Natural killer cell (primary cell): ENCODE measurements around the gene GALNTL6. TPM values are rescaled to one million over a fixed set of nuclear protein-coding genes. Genes with fewer than 3 reads are reported as not detected.

Source experiments
- ATAC-seq, 3 donors: fragments of 150-1000 bp in 2 of 3; fragments of 200-7000 bp in 1 of 3; cut with Tn5 transposase; 1 replicate in 1 of 3; 2 replicates in 2 of 3; pipeline ENCODE4 v1.10.0; 2021; ENCODE audit warnings: mild to moderate bottlenecking in 2 of 3, moderate library complexity in 2 of 3
- DNase-seq, 2 donors: peaks; one replicate each; pipeline versions ENCODE4 v3.0.0 to v3.0.0-alpha.2; 2013 to 2021; ENCODE audit warnings: mixed read lengths in 1 of 2
- H3K27ac ChIP-seq: one replicate; pipeline ENCODE4 v1.5.1; 2013; ENCODE audit warnings: mild to moderate bottlenecking, low read length
- H3K27me3 ChIP-seq: one replicate; pipeline ENCODE4 v1.6.1; 2013; ENCODE audit warnings: low read length; ENCODE audit not compliant: control insufficient read depth, insufficient read depth
- H3K36me3 ChIP-seq: one replicate; pipeline ENCODE4 v1.6.1; 2013; ENCODE audit warnings: low read length; ENCODE audit not compliant: control insufficient read depth, insufficient read depth
- H3K4me1 ChIP-seq: one replicate; pipeline ENCODE4 v1.6.1; 2013; ENCODE audit warnings: low read length; ENCODE audit not compliant: control insufficient read depth, insufficient read depth
- H3K4me3 ChIP-seq: one replicate; pipeline ENCODE4 v1.5.1; 2013; ENCODE audit warnings: low read length
- H3K9me3 ChIP-seq: one replicate; pipeline ENCODE4 v1.6.1; 2013; ENCODE audit warnings: low read length; ENCODE audit not compliant: control insufficient read depth, insufficient read depth
- H3K27ac Mint-ChIP-seq, 2 donors: one replicate each; pipeline ENCODE4 v1.8.0; 2022; ENCODE audit warnings: mild to moderate bottlenecking in 2 of 2, mixed read lengths in 2 of 2, moderate library complexity in 1 of 2
- H3K27me3 Mint-ChIP-seq, 2 donors: one replicate each; pipeline ENCODE4 v1.8.0; 2022; ENCODE audit warnings: low read depth in 2 of 2, mixed read lengths in 2 of 2
- H3K36me3 Mint-ChIP-seq: one replicate; pipeline ENCODE4 v1.8.0; 2022; ENCODE audit warnings: mixed read lengths
- H3K4me1 Mint-ChIP-seq, 2 donors: one replicate each; pipeline ENCODE4 v1.8.0; 2022; ENCODE audit warnings: mixed read lengths in 2 of 2
- H3K4me3 Mint-ChIP-seq: one replicate; pipeline ENCODE4 v1.8.0; 2022; ENCODE audit warnings: mild to moderate bottlenecking, moderate library complexity, mixed read lengths
- H3K9me3 Mint-ChIP-seq, 2 donors: one replicate each; pipeline ENCODE4 v1.8.0; 2022; ENCODE audit warnings: mixed read lengths in 2 of 2
- WGBS: methylation state at CpG from one replicate; pipeline ENCODE4 v1.1.7; 2013; ENCODE audit warnings: missing lambda C conversion rate; ENCODE audit not compliant: insufficient coverage; 5-methylcytosine and 5-hydroxymethylcytosine counted together
- intact Hi-C: fragments of 100-400 bp; cut with micrococcal nuclease; formaldehyde crosslinking; loops from one replicate; pipeline ENCODE4 v1.14.2; 2022
- total RNA-seq, 4 donors: library from RNA; stranded (reverse); fragments of 120-200 nt in 1 of 4; gene quantifications; one replicate each; pipeline versions ENCODE4 v1.2.3 to v1.2.4, GENCODE V29; 2013 to 2022
- TF ChIP-seq, protein P1 (sequence below): fragments of 200-600 bp; IDR thresholded peaks from one replicate; pipeline ENCODE4 v1.8.0; 2022; ENCODE audit warnings: antibody characterized with exemption

The GALNTL6 gene
- total RNA-seq, 3 donors from 2014 or later (not counting 1 experiment from before 2014, with no cell fraction given) = not detected

DNA sequence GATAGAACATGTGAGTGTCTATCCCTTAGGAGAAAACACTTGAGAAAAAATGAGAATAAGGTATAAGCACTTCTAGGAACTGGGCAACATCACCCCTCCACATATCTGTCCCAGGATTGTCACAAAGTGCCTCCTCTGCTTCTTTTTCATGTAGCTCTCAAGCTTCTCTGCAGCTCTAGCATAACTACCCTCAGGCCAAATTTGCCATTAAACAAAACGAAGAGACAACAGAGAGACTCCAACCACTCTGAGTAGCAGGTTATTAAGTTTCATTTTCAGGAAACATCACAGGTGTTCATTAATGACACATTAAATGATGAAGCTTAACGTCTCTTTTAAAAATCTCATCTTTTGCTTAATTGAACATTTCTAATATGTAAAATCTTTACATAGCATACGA is 580.0 kb downstream of the GALNTL6 start:
- H3K27me3 Mint-ChIP-seq = no peaks in the 10 kb centered on the region
- no peak overlapping the region for H3K27ac ChIP-seq
- H3K4me3 ChIP-seq = no peak overlapping the region
- no peaks in the 10 kb centered on the region for H3K4me1 Mint-ChIP-seq
- intact Hi-C loops = no loop called here
- no peak overlapping the region for H3K4me3 Mint-ChIP-seq
- no peaks in the 10 kb centered on the region for H3K4me1 ChIP-seq
- H3K9me3 ChIP-seq = no peaks in the 10 kb centered on the region
- ATAC-seq = no peak
- WGBS = 60% methylated on average over 3 of the region's 3 CpGs
- no peaks in the 10 kb centered on the region for H3K36me3 ChIP-seq
- H3K36me3 Mint-ChIP-seq = no peaks in the 10 kb centered on the region
- TF ChIP-seq, protein P1, sequence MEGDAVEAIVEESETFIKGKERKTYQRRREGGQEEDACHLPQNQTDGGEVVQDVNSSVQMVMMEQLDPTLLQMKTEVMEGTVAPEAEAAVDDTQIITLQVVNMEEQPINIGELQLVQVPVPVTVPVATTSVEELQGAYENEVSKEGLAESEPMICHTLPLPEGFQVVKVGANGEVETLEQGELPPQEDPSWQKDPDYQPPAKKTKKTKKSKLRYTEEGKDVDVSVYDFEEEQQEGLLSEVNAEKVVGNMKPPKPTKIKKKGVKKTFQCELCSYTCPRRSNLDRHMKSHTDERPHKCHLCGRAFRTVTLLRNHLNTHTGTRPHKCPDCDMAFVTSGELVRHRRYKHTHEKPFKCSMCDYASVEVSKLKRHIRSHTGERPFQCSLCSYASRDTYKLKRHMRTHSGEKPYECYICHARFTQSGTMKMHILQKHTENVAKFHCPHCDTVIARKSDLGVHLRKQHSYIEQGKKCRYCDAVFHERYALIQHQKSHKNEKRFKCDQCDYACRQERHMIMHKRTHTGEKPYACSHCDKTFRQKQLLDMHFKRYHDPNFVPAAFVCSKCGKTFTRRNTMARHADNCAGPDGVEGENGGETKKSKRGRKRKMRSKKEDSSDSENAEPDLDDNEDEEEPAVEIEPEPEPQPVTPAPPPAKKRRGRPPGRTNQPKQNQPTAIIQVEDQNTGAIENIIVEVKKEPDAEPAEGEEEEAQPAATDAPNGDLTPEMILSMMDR = no peak
- DNase-seq = no peak
- H3K27me3 ChIP-seq = no peaks in the 10 kb centered on the region
- peaks cover 5 to 6% of the 10 kb centered on the region in 2 donors for H3K9me3 Mint-ChIP-seq
- H3K27ac Mint-ChIP-seq = no peak overlapping the region

DNA sequence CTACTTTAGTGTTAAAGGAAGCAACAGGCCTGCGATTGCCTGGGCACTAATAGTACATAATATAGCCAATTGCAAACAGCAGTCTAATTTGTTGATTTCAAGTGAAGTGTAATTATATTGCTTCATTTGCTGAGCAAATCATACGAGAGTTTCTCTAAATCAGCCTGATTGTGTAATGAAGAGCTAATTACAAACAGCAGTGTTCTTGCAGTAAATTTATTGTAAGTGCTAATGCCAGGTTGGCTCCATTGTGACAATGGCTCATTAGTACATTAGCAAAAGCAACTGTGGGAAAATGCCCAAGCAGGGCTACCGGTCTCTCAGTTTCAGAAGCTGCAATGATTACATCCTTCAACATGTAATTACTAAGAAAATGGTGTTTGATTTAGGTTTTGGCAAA is 591.5 kb downstream of the GALNTL6 start:
- ATAC-seq (no peak), DNase-seq (no peak)
- Mint-ChIP-seq H3K36me3 (no peaks in the 10 kb centered on the region), H3K9me3 (peaks cover 5 to 7% of the 10 kb centered on the region in 2 donors), H3K27ac (no peak overlapping the region), H3K27me3 (no peaks in the 10 kb centered on the region), H3K4me3 (no peak overlapping the region), H3K4me1 (no peaks in the 10 kb centered on the region)
- Histone ChIP-seq H3K9me3 (no peaks in the 10 kb centered on the region), H3K4me3 (no peak overlapping the region), H3K27ac (no peak overlapping the region), H3K36me3 (no peaks in the 10 kb centered on the region), H3K4me1 (no peaks in the 10 kb centered on the region), H3K27me3 (no peaks in the 10 kb centered on the region)
- 88% methylated on average over 2 of the region's 3 CpGs for WGBS
- intact Hi-C loops = no loop called here
- TF ChIP-seq, protein P1 = no peak

DNA sequence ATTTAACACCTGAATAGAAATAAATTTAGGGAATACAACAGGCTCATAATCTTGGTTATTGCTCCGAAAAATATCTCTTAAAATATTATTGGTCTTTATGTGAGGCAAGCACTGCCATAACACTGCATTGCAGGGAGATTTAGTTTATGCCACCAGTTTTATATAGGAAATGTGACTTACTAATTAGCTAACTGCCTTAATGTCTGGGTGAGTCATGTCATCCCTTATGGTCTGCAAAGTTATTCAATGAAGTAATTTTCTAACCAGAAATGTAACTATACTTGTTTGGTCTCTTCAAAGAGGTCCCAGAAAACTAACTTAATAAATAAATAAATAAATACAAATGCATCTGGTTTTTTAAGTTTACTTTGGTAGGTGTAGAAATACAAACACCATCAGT is 597.2 kb downstream of the GALNTL6 start:
- Mint-ChIP-seq H3K27ac (no peak overlapping the region), H3K4me1 (no peaks in the 10 kb centered on the region), H3K27me3 (no peaks in the 10 kb centered on the region), H3K4me3 (no peak overlapping the region), H3K36me3 (no peaks in the 10 kb centered on the region), H3K9me3 (peaks cover 2 to 7% of the 10 kb centered on the region in 2 donors)
- Histone ChIP-seq H3K9me3 (peaks cover 1% of the 10 kb centered on the region), H3K4me1 (no peaks in the 10 kb centered on the region), H3K27ac (no peak overlapping the region), H3K27me3 (no peaks in the 10 kb centered on the region), H3K36me3 (no peaks in the 10 kb centered on the region), H3K4me3 (no peak overlapping the region)
- ATAC-seq (no peak), DNase-seq (no peak)
- TF ChIP-seq, protein P1 = no peak
- WGBS = 80% methylated on average over 1 of the region's 1 CpG
- intact Hi-C loops = no loop called here

DNA sequence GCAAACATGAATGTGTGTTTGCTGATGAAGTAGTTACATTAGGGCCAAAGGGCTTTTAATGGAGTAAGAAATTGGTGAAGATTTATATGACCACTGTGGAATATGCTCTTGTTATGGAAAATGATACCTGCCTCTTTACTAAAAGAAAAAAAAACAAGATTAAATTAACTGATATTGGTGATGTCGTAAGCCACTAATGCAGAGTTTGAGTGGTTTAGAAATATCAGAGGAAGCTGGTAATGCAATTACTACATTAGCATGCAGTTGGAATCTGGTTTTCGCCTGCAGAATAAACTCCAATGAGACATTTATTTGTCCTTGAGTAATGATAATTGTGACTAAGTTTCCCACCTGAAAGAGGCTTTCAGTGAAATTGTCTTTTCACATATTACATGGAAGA is 597.9 kb downstream of the GALNTL6 start:
- WGBS = 88% methylated on average over 2 of the region's 2 CpGs

More for the DNA sequence above, 597.9 kb downstream of the GALNTL6 start:
- no peak overlapping the region for H3K27ac ChIP-seq
- H3K27ac Mint-ChIP-seq = no peak overlapping the region
- peaks cover 4% of the 10 kb centered on the region for H3K9me3 ChIP-seq
- intact Hi-C loops = no loop called here
- ATAC-seq (no peak), DNase-seq (no peak)
- peaks cover 2 to 7% of the 10 kb centered on the region in 2 donors for H3K9me3 Mint-ChIP-seq
- no peaks in the 10 kb centered on the region for H3K27me3 Mint-ChIP-seq
- H3K36me3 Mint-ChIP-seq = no peaks in the 10 kb centered on the region
- TF ChIP-seq, protein P1 = no peak
- H3K4me1 ChIP-seq = no peaks in the 10 kb centered on the region
- no peak overlapping the region for H3K4me3 Mint-ChIP-seq
- no peak overlapping the region for H3K4me3 ChIP-seq
- no peaks in the 10 kb centered on the region for H3K4me1 Mint-ChIP-seq
- no peaks in the 10 kb centered on the region for H3K27me3 ChIP-seq
- no peaks in the 10 kb centered on the region for H3K36me3 ChIP-seq
